CD8-positive, alpha-beta memory T cell (primary cell): ENCODE measurements around the gene CENPVL3. TPM values are rescaled to one million over a fixed set of nuclear protein-coding genes. Genes with fewer than 3 reads are reported as not detected.
A peak's percentile ranks its signal among the peaks of the same experiment; 100 is the strongest.
"Not testable (repeated sequence)": the region's sequence is repeated elsewhere in the genome, so short reads cannot be mapped to it uniquely, and the experiment has no call there.

ENCODE experiments used
- CTCF ChIA-PET: fragments of 350-600 bp; sonication (Branson Sonifier 250); formaldehyde crosslinking; loops from one replicate; lab custom pipeline; 2021; ENCODE audit warnings: antibody characterized with exemption; lab: Charles Lee
- POLR2A ChIA-PET: fragments of 350-600 bp; sonication (Branson Sonifier 250); formaldehyde crosslinking; loops from one replicate; lab custom pipeline; 2021; ENCODE audit warnings: antibody characterized with exemption; lab: Charles Lee
- DNase-seq, 5 donors: peaks; one replicate each; pipeline versions ENCODE4 v3.0.0 to v3.0.0-alpha.2; 2020 to 2022; ENCODE audit warnings: mixed read lengths in 1 of 5
- H3K27ac ChIP-seq: one replicate; pipeline ENCODE4 v1.7.0; 2013; ENCODE audit warnings: low read depth, mild to moderate bottlenecking, low read length, moderate library complexity
- H3K27me3 ChIP-seq: 2 replicates; pipeline ENCODE4 v1.7.0; 2013; ENCODE audit warnings: low read length, mild to moderate bottlenecking; ENCODE audit not compliant: insufficient read depth, poor library complexity, severe bottlenecking
- H3K36me3 ChIP-seq: 2 replicates; pipeline ENCODE4 v1.7.0; 2013; ENCODE audit warnings: mild to moderate bottlenecking, low read length, moderate library complexity; ENCODE audit not compliant: insufficient read depth
- H3K4me1 ChIP-seq: 2 replicates; pipeline ENCODE4 v1.7.0; 2013; ENCODE audit warnings: mild to moderate bottlenecking, low read length, moderate library complexity; ENCODE audit not compliant: insufficient read depth
- H3K4me3 ChIP-seq: 2 replicates; pipeline ENCODE4 v1.7.0; 2013; ENCODE audit warnings: mild to moderate bottlenecking, low read length
- H3K9me3 ChIP-seq: 2 replicates; pipeline ENCODE4 v1.7.0; 2013; ENCODE audit warnings: mild to moderate bottlenecking, low read length
- H3K27ac Mint-ChIP-seq, 8 donors: one replicate each; pipeline ENCODE4 v1.8.0; 2020 to 2021; ENCODE audit warnings: mixed read lengths in 8 of 8, mild to moderate bottlenecking in 6 of 8, inconsistent platforms in 3 of 8, moderate library complexity in 3 of 8
- H3K27me3 Mint-ChIP-seq, 2 donors: one replicate each; pipeline ENCODE4 v1.8.0; 2020 to 2021; ENCODE audit warnings: mixed read lengths in 2 of 2, mild to moderate bottlenecking in 1 of 2, moderate library complexity in 1 of 2
- H3K36me3 Mint-ChIP-seq, 3 donors: one replicate each; pipeline ENCODE4 v1.8.0; 2020 to 2021; ENCODE audit warnings: mixed read lengths in 3 of 3, inconsistent platforms in 1 of 3, mild to moderate bottlenecking in 1 of 3
- H3K4me1 Mint-ChIP-seq, 3 donors: one replicate each; pipeline ENCODE4 v1.8.0; 2020 to 2021; ENCODE audit warnings: mixed read lengths in 3 of 3, inconsistent platforms in 1 of 3, mild to moderate bottlenecking in 1 of 3
- H3K4me3 Mint-ChIP-seq, 7 donors: one replicate each; pipeline ENCODE4 v1.8.0; 2020 to 2021; ENCODE audit warnings: mixed read lengths in 7 of 7, mild to moderate bottlenecking in 6 of 7, moderate library complexity in 4 of 7, inconsistent platforms in 2 of 7
- H3K9me3 Mint-ChIP-seq, 5 donors: one replicate each; pipeline ENCODE4 v1.8.0; 2020 to 2022; ENCODE audit warnings: mixed read lengths in 5 of 5, mild to moderate bottlenecking in 3 of 5, moderate library complexity in 2 of 5, inconsistent platforms in 1 of 5
- polyA plus RNA-seq: library from polyadenylated mRNA; unstranded; fragments of 300-500 nt; fragmentation: Illumina TruSeq; gene quantifications from one replicate; pipeline ENCODE4 v1.2.3, GENCODE V29; 2021
- total RNA-seq, 2 experiments: library from RNA; stranded (reverse); gene quantifications; one replicate each; pipeline ENCODE4 v1.2.3, GENCODE V29; 2021

Gene CENPVL3
- total RNA-seq = under 1 TPM in 1 of 2 experiments, not detected in 1; 0.22 TPM
- polyA plus RNA-seq = not detected

GRCh38 chrX:51618241-51619155, at the start of gene CENPVL3:
TSS of gene CENPVL3 (minus strand) at chrX:51618912. CDS start at chrX:51618873, 39 bp downstream.
- POLR2A ChIA-PET, DNase-seq, H3K9me3 Mint-ChIP-seq, H3K36me3 ChIP-seq, H3K27ac Mint-ChIP-seq, CTCF ChIA-PET, H3K36me3 Mint-ChIP-seq, H3K4me1 ChIP-seq, H3K27ac ChIP-seq, H3K27me3 ChIP-seq, H3K4me1 Mint-ChIP-seq, H3K9me3 ChIP-seq, H3K4me3 ChIP-seq: not testable (repeated sequence)
- Mint-ChIP-seq H3K27me3 (peaks cover 18 to 49% of the 10 kb centered on the region in 2 donors), H3K4me3 (peak within 1 kb of the TSS in 1 of 7 donors; percentile 48)

GRCh38 chrX:51665981-51666380, 47.3 kb upstream of the CENPVL3 start:
- no peaks in the 10 kb centered on the region for H3K9me3 ChIP-seq
- ChIA-PET POLR2A (no interaction called here), CTCF (no interaction called here)
- Mint-ChIP-seq H3K4me1 (no peaks in the 10 kb centered on the region), H3K27me3 (peaks cover 12 to 19% of the 10 kb centered on the region in 2 donors), H3K9me3 (no peaks in the 10 kb centered on the region), H3K27ac (no peak overlapping the region), H3K36me3 (no peaks in the 10 kb centered on the region), H3K4me3 (no peak overlapping the region)
- H3K27ac ChIP-seq = no peak overlapping the region
- H3K27me3 ChIP-seq = no peaks in the 10 kb centered on the region
- no peaks in the 10 kb centered on the region for H3K36me3 ChIP-seq
- no peak overlapping the region for H3K4me3 ChIP-seq
- no peak for DNase-seq
- no peaks in the 10 kb centered on the region for H3K4me1 ChIP-seq

DNA sequence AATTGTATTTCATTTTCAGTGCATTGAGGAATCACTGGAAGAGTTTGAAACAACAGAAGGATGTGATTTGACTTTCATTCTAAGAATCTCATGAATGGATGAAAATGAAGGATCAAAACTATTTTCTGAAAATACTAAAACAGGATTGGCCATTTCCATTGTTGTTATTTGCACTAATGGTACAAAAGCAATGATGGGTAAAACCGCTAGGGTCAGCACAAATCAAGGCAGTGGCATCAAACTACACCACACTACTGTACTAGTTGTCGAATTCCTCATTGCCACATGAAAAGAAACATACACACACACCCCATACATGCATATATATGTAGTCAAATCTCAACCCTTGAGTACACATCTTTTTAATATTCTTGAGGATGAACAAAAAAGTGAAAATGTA, 24.7 kb upstream of the CENPVL3 start:
- H3K36me3 Mint-ChIP-seq = no peaks in the 10 kb centered on the region

GRCh38 chrX:51641421-51642021, 22.8 kb upstream of the CENPVL3 start:
- Mint-ChIP-seq H3K4me1 (no peaks in the 10 kb centered on the region), H3K9me3 (peaks cover 0 to 1% (median 0%) of the 10 kb centered on the region in 5 donors), H3K27ac (no peak overlapping the region), H3K36me3 (peaks cover 0 to 2% (median 0%) of the 10 kb centered on the region in 3 donors), H3K4me3 (no peak overlapping the region), H3K27me3 (peaks cover 21 to 22% of the 10 kb centered on the region in 2 donors)
- H3K36me3 ChIP-seq = no peaks in the 10 kb centered on the region
- no peak overlapping the region for H3K4me3 ChIP-seq
- no peaks in the 10 kb centered on the region for H3K27me3 ChIP-seq
- H3K27ac ChIP-seq = no peak overlapping the region
- POLR2A ChIA-PET = no interaction called here
- CTCF ChIA-PET = no interaction called here
- H3K9me3 ChIP-seq = no peaks in the 10 kb centered on the region
- no peaks in the 10 kb centered on the region for H3K4me1 ChIP-seq
- DNase-seq = peak in 1 of 5 donors; percentile 3

More for the DNA sequence above, 24.7 kb upstream of the CENPVL3 start:
- no peaks in the 10 kb centered on the region for H3K36me3 ChIP-seq
- POLR2A ChIA-PET = no interaction called here
- Mint-ChIP-seq H3K4me1 (no peaks in the 10 kb centered on the region), H3K27ac (no peak overlapping the region), H3K4me3 (no peak overlapping the region), H3K27me3 (peaks cover 17 to 22% of the 10 kb centered on the region in 2 donors), H3K9me3 (peaks cover 0 to 1% (median 0%) of the 10 kb centered on the region in 5 donors)
- no peaks in the 10 kb centered on the region for H3K27me3 ChIP-seq
- no peaks in the 10 kb centered on the region for H3K4me1 ChIP-seq
- H3K27ac ChIP-seq = no peak overlapping the region
- no peak for DNase-seq
- CTCF ChIA-PET = no interaction called here
- H3K4me3 ChIP-seq = no peak overlapping the region
- H3K9me3 ChIP-seq = no peaks in the 10 kb centered on the region

DNA sequence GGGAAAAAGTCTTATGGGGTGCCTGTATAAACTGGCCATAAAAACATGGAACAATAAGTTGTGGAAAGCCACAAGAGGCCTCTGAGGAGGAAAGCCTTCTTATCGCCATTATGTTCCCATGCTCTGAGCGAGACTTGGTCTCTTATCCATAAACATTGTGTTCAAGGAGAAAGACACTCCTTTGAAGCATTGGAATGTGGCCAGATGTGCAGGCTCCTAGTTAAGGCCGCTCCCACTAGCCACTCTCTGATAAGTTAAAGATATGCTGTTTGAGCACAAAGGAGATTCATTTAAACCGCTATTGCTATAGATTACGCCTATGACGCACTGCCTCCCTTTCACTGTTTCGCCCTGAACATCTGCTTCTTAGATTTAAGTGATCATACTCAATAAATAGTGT, 17.8 kb upstream of the CENPVL3 start:
- H3K27ac Mint-ChIP-seq, POLR2A ChIA-PET, H3K27me3 ChIP-seq, H3K4me3 Mint-ChIP-seq, H3K9me3 ChIP-seq, DNase-seq, H3K4me1 ChIP-seq, H3K4me1 Mint-ChIP-seq, H3K9me3 Mint-ChIP-seq, H3K36me3 ChIP-seq, H3K4me3 ChIP-seq, H3K27ac ChIP-seq, CTCF ChIA-PET, H3K36me3 Mint-ChIP-seq: not testable (repeated sequence)
- peaks cover 17 to 24% of the 10 kb centered on the region in 2 donors for H3K27me3 Mint-ChIP-seq

GRCh38 chrX:51614353-51615012, 4.2 kb downstream of the CENPVL3 start:
- Histone ChIP-seq H3K9me3 (no peaks in the 10 kb centered on the region), H3K36me3 (no peaks in the 10 kb centered on the region), H3K4me3 (no peak overlapping the region), H3K27ac (no peak overlapping the region), H3K27me3 (no peaks in the 10 kb centered on the region), H3K4me1 (no peaks in the 10 kb centered on the region)
- ChIA-PET POLR2A (no interaction called here), CTCF (no interaction called here)
- DNase-seq = peak in 2 of 5 donors; percentile 4 to 5
- H3K36me3 Mint-ChIP-seq = no peaks in the 10 kb centered on the region
- peaks cover 7 to 34% of the 10 kb centered on the region in 2 donors for H3K27me3 Mint-ChIP-seq
- H3K4me1 Mint-ChIP-seq = peaks cover 0 to 3% (median 1%) of the 10 kb centered on the region in 3 donors
- no peaks in the 10 kb centered on the region for H3K9me3 Mint-ChIP-seq
- no peak overlapping the region for H3K4me3 Mint-ChIP-seq
- no peak overlapping the region for H3K27ac Mint-ChIP-seq

DNA sequence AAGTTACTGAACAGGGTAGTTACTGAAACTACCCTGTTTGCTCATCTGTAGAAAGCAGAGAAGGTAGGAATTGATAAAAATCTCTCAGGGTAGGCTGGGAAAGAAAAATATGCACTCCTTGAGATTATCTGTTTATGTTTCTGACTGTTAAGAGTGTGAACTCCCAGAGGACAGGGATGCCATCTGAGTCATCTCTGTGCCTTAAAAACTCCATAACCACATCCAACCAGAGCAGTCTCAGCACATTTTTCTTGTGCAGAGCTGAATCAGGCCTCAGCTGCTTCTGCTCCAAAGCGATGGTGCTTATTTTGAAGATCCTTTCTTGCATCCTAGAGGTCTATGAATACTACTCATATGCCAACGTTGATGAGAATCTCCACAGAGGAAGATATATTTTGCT, 9.9 kb downstream of the CENPVL3 start:
- no peak for DNase-seq
- Mint-ChIP-seq H3K27ac (no peak overlapping the region), H3K9me3 (no peaks in the 10 kb centered on the region), H3K27me3 (peaks cover 5 to 7% of the 10 kb centered on the region in 2 donors), H3K36me3 (no peaks in the 10 kb centered on the region), H3K4me1 (no peaks in the 10 kb centered on the region), H3K4me3 (no peak overlapping the region)
- Histone ChIP-seq H3K9me3 (no peaks in the 10 kb centered on the region), H3K27me3 (no peaks in the 10 kb centered on the region), H3K36me3 (no peaks in the 10 kb centered on the region), H3K4me3 (no peak overlapping the region), H3K27ac (no peak overlapping the region), H3K4me1 (no peaks in the 10 kb centered on the region)
- ChIA-PET POLR2A (no interaction called here), CTCF (no interaction called here)

DNA sequence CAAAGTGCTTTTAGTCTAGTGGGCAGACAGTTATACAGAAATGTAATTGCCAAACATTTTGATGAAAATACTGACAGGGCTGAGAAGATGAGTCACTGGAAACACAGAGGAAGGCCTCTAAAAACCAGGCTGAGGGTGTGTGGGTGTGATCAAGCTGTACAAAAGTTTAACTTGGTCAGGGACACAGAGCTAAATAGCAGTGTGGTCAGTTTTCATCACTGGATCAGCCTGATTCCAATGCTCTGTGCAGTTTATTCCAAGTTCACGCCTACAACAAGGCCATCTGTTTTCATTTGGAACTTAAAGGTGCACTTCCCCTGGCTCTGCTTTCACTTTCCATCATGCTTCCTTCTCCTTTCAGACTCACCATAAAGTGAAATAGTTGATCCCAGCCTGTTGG, 10.6 kb downstream of the CENPVL3 start:
- no peaks in the 10 kb centered on the region for H3K36me3 Mint-ChIP-seq
- Histone ChIP-seq H3K4me1 (no peaks in the 10 kb centered on the region), H3K27ac (no peak overlapping the region), H3K27me3 (no peaks in the 10 kb centered on the region), H3K9me3 (no peaks in the 10 kb centered on the region), H3K36me3 (no peaks in the 10 kb centered on the region), H3K4me3 (no peak overlapping the region)
- POLR2A ChIA-PET = no interaction called here
- no peak for DNase-seq
- peaks cover 5 to 7% of the 10 kb centered on the region in 2 donors for H3K27me3 Mint-ChIP-seq
- CTCF ChIA-PET = no interaction called here
- H3K4me1 Mint-ChIP-seq = no peaks in the 10 kb centered on the region
- no peaks in the 10 kb centered on the region for H3K9me3 Mint-ChIP-seq
- no peak overlapping the region for H3K4me3 Mint-ChIP-seq
- no peak overlapping the region for H3K27ac Mint-ChIP-seq
